B cell (primary cell): ENCODE data around the gene STK24. TPM values are rescaled to one million over a fixed set of nuclear protein-coding genes. Genes with fewer than 3 reads are reported as not detected.

ENCODE experiments used
- ATAC-seq: fragments of 200-7000 bp; cut with Tn5 transposase; one replicate; pipeline ENCODE4 v1.10.0; 2021; ENCODE audit warnings: low read depth, mild to moderate bottlenecking, moderate number of reproducible peaks, moderate library complexity
- CTCF ChIA-PET: fragments of 350-600 bp; sonication (Branson Sonifier 250); formaldehyde crosslinking; loops from one replicate; lab custom pipeline; 2021; ENCODE audit warnings: antibody characterized with exemption, inconsistent platforms; lab: Charles Lee
- POLR2A ChIA-PET: fragments of 350-600 bp; sonication (Branson Sonifier 250); formaldehyde crosslinking; loops from one replicate; lab custom pipeline; 2021; ENCODE audit warnings: antibody characterized with exemption; lab: Charles Lee
- DNase-seq: peaks from one replicate; pipeline ENCODE4 v3.0.0; 2013
- H2AFZ ChIP-seq: 2 replicates; pipeline ENCODE4 v1.6.1; 2012; ENCODE audit warnings: mild to moderate bottlenecking, low read depth, low read length; ENCODE audit not compliant: insufficient read depth, poor library complexity, severe bottlenecking
- H3K27ac ChIP-seq, 2 donors: 1 replicate in 1 of 2; 2 replicates in 1 of 2; pipeline ENCODE4 v1.5.1; 2012 to 2013; ENCODE audit warnings: low read length in 2 of 2, mild to moderate bottlenecking in 2 of 2, moderate library complexity in 1 of 2
- H3K27me3 ChIP-seq, 4 experiments: fragments of 200-600 bp in 1 of 4; sonication (generic) in 1 of 4; replicated peaks in 1 of 4; 1 replicate in 2 of 4; 2 replicates in 2 of 4; pipeline versions ENCODE4 v1.6.1 to v1.7.0; 2013 to 2016; ENCODE audit warnings: low read length in 3 of 4, mild to moderate bottlenecking in 2 of 4, mixed read lengths in 1 of 4, moderate library complexity in 1 of 4; ENCODE audit not compliant: insufficient read depth in 4 of 4, control insufficient read depth in 3 of 4; ENCODE audit errors: control extremely low read depth in 1 of 4
- H3K36me3 ChIP-seq, 2 experiments: replicated peaks in 1 of 2; 1 replicate in 1 of 2; 2 replicates in 1 of 2; pipeline versions ENCODE4 v1.6.1 to v1.7.1; 2013; ENCODE audit warnings: low read length in 1 of 2; ENCODE audit not compliant: insufficient read depth in 2 of 2, control insufficient read depth in 1 of 2; ENCODE audit errors: control extremely low read depth in 1 of 2, extremely low read depth in 1 of 2
- H3K4me1 ChIP-seq, 2 donors: fragments of 200-600 bp in 1 of 2; sonication (generic) in 1 of 2; 1 replicate in 1 of 2; 2 replicates in 1 of 2; pipeline versions ENCODE4 v1.5.1 to v1.6.1; 2013 to 2017; ENCODE audit warnings: low read length in 2 of 2; ENCODE audit not compliant: control insufficient read depth in 2 of 2, insufficient read depth in 2 of 2
- H3K4me2 ChIP-seq: replicated peaks from 2 replicates; pipeline ENCODE3; 2012; ENCODE audit warnings: mild to moderate bottlenecking, low read depth, low read length; ENCODE audit not compliant: poor library complexity, severe bottlenecking
- H3K4me3 ChIP-seq, 5 experiments: fragments of 200-600 bp in 1 of 5; sonication (generic) in 1 of 5; 1 replicate in 3 of 5; 2 replicates in 2 of 5; pipeline versions ENCODE4 v1.5.1 to v1.7.0; 2011 to 2016; ENCODE audit warnings: low read length in 4 of 5, mild to moderate bottlenecking in 4 of 5, low read depth in 2 of 5, control low read depth in 1 of 5, moderate library complexity in 1 of 5; ENCODE audit not compliant: insufficient read depth in 1 of 5; ENCODE audit errors: control extremely low read depth in 1 of 5, extremely low read depth in 1 of 5
- H3K79me2 ChIP-seq: fragments of 200-600 bp; sonication (generic); one replicate; pipeline ENCODE4 v1.6.0; 2016; ENCODE audit warnings: low read length; ENCODE audit not compliant: control insufficient read depth, insufficient read depth
- H3K9ac ChIP-seq: fragments of 200-600 bp; sonication (generic); 2 replicates; pipeline ENCODE4 v1.6.1; 2017; ENCODE audit warnings: mild to moderate bottlenecking, low read length, moderate library complexity
- H3K9me3 ChIP-seq, 3 donors: one replicate each; pipeline versions ENCODE4 v1.6.1 to v1.7.1; 2013; ENCODE audit warnings: low read length in 2 of 3; ENCODE audit not compliant: control insufficient read depth in 2 of 3, insufficient read depth in 1 of 3; ENCODE audit errors: control extremely low read depth in 1 of 3
- H4K20me1 ChIP-seq: 2 replicates; pipeline ENCODE4 v1.6.0; 2012; ENCODE audit warnings: mild to moderate bottlenecking, low read length; ENCODE audit not compliant: insufficient read depth, control insufficient read depth, poor library complexity, severe bottlenecking
- H3K27ac Mint-ChIP-seq: one replicate; pipeline ENCODE4 v1.8.0; 2021; ENCODE audit warnings: mixed read lengths
- H3K27me3 Mint-ChIP-seq: one replicate; pipeline ENCODE4 v1.8.0; 2021; ENCODE audit warnings: mixed read lengths
- H3K4me1 Mint-ChIP-seq: one replicate; pipeline ENCODE4 v1.8.0; 2021; ENCODE audit warnings: mixed read lengths
- H3K4me3 Mint-ChIP-seq: one replicate; pipeline ENCODE4 v1.8.0; 2021; ENCODE audit warnings: mixed read lengths
- H3K9me3 Mint-ChIP-seq: one replicate; pipeline ENCODE4 v1.8.0; 2022; ENCODE audit warnings: mixed read lengths; ENCODE audit not compliant: insufficient read depth
- EZH2 ChIP-seq: IDR thresholded peaks from 2 replicates; pipeline ENCODE4 v1.6.1; 2012; ENCODE audit warnings: borderline replicate concordance, low read depth, mild to moderate bottlenecking, moderate library complexity, low read length; ENCODE audit not compliant: insufficient read depth, poor library complexity, severe bottlenecking
- WGBS: methylation state at CpG from one replicate; pipeline ENCODE4 v1.1.5; 2013; ENCODE audit warnings: missing lambda C conversion rate; ENCODE audit not compliant: insufficient coverage; 5-methylcytosine and 5-hydroxymethylcytosine counted together
- intact Hi-C: fragments of 100-400 bp; cut with micrococcal nuclease; formaldehyde crosslinking; loops from one replicate; pipeline ENCODE4 v1.10.0; 2022
- polyA plus RNA-seq: library from polyadenylated mRNA; depleted of rRNA; stranded (reverse); fragments of >200 nt; gene quantifications from 2 replicates; pipeline ENCODE4 v1.2.3, GENCODE V29; 2012
- total RNA-seq, 2 donors: library from RNA; stranded (reverse); fragments of 120-200 nt in 1 of 2; gene quantifications; 1 replicate in 1 of 2; 2 replicates in 1 of 2; pipeline versions ENCODE4 v1.2.3 to v1.2.4, GENCODE V29; 2013 to 2022
- TF ChIP-seq, protein P1 (sequence below): fragments of 200-600 bp; IDR thresholded peaks from one replicate; pipeline ENCODE4 v1.8.0; 2022; ENCODE audit warnings: antibody characterized with exemption, mild to moderate bottlenecking

Gene STK24
- total and polyA plus RNA-seq, 2 donors (not counting 1 experiment from before 2014, with no cell fraction given), result 47.2 to 117 TPM

DNA sequence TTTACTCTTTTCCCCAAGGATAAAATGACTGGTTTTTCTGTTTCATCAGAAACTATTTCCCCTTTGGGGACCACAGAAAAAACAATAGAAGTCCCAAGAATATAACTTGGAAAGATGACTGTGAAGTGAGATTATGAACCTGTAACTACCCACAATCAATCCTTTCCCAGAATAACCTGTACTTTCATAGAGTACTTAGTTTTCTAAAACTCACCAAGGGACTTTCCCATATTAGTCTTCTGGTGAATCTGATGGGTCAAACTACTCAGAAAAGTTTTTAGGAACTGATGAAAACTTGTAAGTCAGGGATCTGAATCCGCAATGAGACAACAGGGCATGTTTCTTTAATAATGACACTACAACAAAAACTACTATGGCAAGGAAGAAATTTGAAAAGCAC, 62.6 kb downstream of the STK24 start:
- ATAC-seq, result no peak

DNA sequence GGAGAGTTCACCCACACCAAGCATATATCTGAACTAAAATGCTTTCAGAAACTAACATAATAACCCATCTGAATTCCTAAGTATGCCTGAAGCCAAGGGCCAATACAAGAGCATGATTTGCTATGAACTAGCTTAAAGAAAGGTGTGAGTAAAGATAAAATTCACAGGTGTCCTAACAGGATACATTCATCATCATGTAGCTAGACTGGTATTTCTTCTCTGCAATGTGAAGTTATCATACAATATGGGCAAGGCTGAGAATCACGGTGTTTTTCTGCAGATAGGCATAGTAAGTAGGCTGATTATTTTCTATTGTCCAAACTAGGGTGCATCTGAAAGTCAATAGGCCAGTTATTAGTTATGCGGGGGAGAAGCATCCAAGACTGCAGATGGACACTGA, 63.1 kb downstream of the STK24 start:
- DNase-seq (no peak), ATAC-seq (no peak)
- Histone ChIP-seq H3K27me3 (no peaks in the 10 kb centered on the region), H2AFZ (no peak overlapping the region), H3K79me2 (peaks cover 83% of the 10 kb centered on the region), H3K9ac (no peak overlapping the region), H3K9me3 (no peaks in the 10 kb centered on the region), H3K27ac (peak overlapping the region in 1 of 2 donors; percentile 47), H4K20me1 (no peaks in the 10 kb centered on the region), H3K4me2 (no peak overlapping the region), H3K4me3 (no peak overlapping the region), H3K4me1 (peaks cover 65 to 80% of the 10 kb centered on the region in 2 donors), H3K36me3 (peaks cover 2 to 14% of the 10 kb centered on the region in 2 experiments)
- Mint-ChIP-seq H3K9me3 (no peaks in the 10 kb centered on the region), H3K27me3 (no peaks in the 10 kb centered on the region), H3K4me1 (peaks cover 92% of the 10 kb centered on the region), H3K4me3 (peak overlapping the region; percentile 48), H3K27ac (peak overlapping the region; percentile 95)
- ChIA-PET POLR2A (no interaction called here), CTCF (no interaction called here)
- intact Hi-C loops, result no loop called here
- WGBS, result 100% methylated on average over 1 of the region's 2 CpGs
- TF ChIP-seq, protein P1, sequence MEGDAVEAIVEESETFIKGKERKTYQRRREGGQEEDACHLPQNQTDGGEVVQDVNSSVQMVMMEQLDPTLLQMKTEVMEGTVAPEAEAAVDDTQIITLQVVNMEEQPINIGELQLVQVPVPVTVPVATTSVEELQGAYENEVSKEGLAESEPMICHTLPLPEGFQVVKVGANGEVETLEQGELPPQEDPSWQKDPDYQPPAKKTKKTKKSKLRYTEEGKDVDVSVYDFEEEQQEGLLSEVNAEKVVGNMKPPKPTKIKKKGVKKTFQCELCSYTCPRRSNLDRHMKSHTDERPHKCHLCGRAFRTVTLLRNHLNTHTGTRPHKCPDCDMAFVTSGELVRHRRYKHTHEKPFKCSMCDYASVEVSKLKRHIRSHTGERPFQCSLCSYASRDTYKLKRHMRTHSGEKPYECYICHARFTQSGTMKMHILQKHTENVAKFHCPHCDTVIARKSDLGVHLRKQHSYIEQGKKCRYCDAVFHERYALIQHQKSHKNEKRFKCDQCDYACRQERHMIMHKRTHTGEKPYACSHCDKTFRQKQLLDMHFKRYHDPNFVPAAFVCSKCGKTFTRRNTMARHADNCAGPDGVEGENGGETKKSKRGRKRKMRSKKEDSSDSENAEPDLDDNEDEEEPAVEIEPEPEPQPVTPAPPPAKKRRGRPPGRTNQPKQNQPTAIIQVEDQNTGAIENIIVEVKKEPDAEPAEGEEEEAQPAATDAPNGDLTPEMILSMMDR, result no peak
- no peak for TF ChIP-seq EZH2

More for the DNA sequence above, 62.6 kb downstream of the STK24 start:
- Histone ChIP-seq H3K4me3 (no peak overlapping the region), H3K79me2 (peaks cover 80% of the 10 kb centered on the region), H3K27ac (peak overlapping the region in 1 of 2 donors; percentile 47), H3K4me1 (peaks cover 60 to 78% of the 10 kb centered on the region in 2 donors), H3K9ac (no peak overlapping the region), H3K4me2 (no peak overlapping the region), H4K20me1 (no peaks in the 10 kb centered on the region), H3K27me3 (no peaks in the 10 kb centered on the region), H3K9me3 (no peaks in the 10 kb centered on the region), H2AFZ (no peak overlapping the region), H3K36me3 (peaks cover 2 to 14% of the 10 kb centered on the region in 2 experiments)
- ChIA-PET POLR2A (no interaction called here), CTCF (interaction anchor here (0.6 kb wide), 1 partner anchor 23 kb away, joined by 3 read pairs; no protein-coding TSS in a partner anchor)
- Mint-ChIP-seq H3K4me3 (peak overlapping the region; percentile 48), H3K27ac (peak overlapping the region; percentile 95), H3K9me3 (no peaks in the 10 kb centered on the region), H3K4me1 (peaks cover 92% of the 10 kb centered on the region), H3K27me3 (no peaks in the 10 kb centered on the region)
- no CpG with 5 or more reads among the region's 1 CpG for WGBS
- intact Hi-C loops, result no loop called here
- DNase-seq, result peak; percentile 24
- TF ChIP-seq, protein P1, result no peak
- TF ChIP-seq EZH2, result no peak
